ENCODE measurements around the gene MEGF10. TPM values are rescaled to one million over a fixed set of nuclear protein-coding genes. Genes with fewer than 3 reads are reported as not detected.
"Not testable (repeated sequence)": the region's sequence is repeated elsewhere in the genome, so short reads cannot be mapped to it uniquely, and the experiment has no call there.

Gene MEGF10
- polyA plus RNA-seq, 1 experiment: not detected

GRCh38 chr5:127260686-127261085 is 29.9 kb upstream of the MEGF10 start:
- no peak for DNase-seq (ENCODE audit: low read depth)
- H3K36me3 ChIP-seq (ENCODE audit: control insufficient read depth, insufficient read depth, low read length): no peaks in the 10 kb centered on the region
- TF ChIP-seq, protein P1, sequence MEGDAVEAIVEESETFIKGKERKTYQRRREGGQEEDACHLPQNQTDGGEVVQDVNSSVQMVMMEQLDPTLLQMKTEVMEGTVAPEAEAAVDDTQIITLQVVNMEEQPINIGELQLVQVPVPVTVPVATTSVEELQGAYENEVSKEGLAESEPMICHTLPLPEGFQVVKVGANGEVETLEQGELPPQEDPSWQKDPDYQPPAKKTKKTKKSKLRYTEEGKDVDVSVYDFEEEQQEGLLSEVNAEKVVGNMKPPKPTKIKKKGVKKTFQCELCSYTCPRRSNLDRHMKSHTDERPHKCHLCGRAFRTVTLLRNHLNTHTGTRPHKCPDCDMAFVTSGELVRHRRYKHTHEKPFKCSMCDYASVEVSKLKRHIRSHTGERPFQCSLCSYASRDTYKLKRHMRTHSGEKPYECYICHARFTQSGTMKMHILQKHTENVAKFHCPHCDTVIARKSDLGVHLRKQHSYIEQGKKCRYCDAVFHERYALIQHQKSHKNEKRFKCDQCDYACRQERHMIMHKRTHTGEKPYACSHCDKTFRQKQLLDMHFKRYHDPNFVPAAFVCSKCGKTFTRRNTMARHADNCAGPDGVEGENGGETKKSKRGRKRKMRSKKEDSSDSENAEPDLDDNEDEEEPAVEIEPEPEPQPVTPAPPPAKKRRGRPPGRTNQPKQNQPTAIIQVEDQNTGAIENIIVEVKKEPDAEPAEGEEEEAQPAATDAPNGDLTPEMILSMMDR (IDR thresholded peaks at IDR 0.05; ENCODE audit: insufficient read depth, low read depth, low read length): no peak
- CTCF ChIA-PET: no interaction called here
- H3K4me3 ChIP-seq (ENCODE audit: low read depth, low read length): no peak overlapping the region
- POLR2A ChIA-PET: no interaction called here
- H3K27me3 ChIP-seq (ENCODE audit: control insufficient read depth, insufficient read depth, low read length): 0 out of 2 replicates have a peak, but pooled peaks cover 1% of the 10 kb centered on the region

DNA sequence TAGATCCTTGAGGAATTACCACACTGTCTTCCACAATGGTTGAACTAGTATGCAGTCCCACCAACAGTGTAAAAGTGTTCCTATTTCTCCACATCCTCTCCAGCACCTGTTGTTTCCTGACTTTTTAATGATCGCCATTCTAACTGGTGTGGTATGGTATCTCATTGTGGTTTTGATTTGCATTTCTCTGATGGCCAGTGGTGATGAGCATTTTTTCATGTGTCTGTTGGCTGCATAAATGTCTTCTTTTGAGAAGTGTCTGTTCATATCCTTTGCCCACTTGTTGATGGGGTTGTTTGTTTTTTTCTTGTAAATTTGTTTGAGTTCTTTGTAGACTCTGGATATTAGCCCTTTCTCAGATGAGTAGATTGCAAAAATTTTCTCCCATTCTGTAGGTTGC is 25.1 kb upstream of the MEGF10 start:
- POLR2A ChIA-PET; CTCF ChIA-PET; DNase-seq (ENCODE audit: low read depth); H3K27me3 ChIP-seq (ENCODE audit: control insufficient read depth, insufficient read depth, low read length); H3K4me3 ChIP-seq (ENCODE audit: low read depth, low read length); H3K36me3 ChIP-seq (ENCODE audit: control insufficient read depth, insufficient read depth, low read length): not testable (repeated sequence)

DNA sequence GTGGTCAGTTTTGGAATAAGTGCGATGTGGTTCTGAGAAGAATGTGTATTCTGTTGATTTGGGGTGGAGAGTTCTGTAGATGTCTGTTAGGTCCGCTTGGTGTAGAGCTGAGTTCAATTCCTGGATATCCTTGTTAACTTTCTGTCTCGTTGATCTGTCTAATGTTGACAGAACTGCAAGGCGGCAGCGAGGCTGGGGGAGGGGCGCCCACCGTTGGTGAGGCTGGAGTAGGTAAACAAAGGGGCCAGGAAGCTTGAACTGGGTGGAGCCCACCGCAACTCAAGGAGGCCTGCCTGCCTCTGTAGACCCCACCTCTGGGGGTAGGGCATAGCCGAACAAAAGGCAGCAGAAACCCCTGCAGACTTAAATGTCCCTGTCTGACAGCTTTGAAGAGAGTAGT is 22.3 kb upstream of the MEGF10 start:
- DNase-seq (ENCODE audit: low read depth); CTCF ChIA-PET; H3K36me3 ChIP-seq (ENCODE audit: control insufficient read depth, insufficient read depth, low read length); H3K27me3 ChIP-seq (ENCODE audit: control insufficient read depth, insufficient read depth, low read length); H3K4me3 ChIP-seq (ENCODE audit: low read depth, low read length); POLR2A ChIA-PET: not testable (repeated sequence)

DNA sequence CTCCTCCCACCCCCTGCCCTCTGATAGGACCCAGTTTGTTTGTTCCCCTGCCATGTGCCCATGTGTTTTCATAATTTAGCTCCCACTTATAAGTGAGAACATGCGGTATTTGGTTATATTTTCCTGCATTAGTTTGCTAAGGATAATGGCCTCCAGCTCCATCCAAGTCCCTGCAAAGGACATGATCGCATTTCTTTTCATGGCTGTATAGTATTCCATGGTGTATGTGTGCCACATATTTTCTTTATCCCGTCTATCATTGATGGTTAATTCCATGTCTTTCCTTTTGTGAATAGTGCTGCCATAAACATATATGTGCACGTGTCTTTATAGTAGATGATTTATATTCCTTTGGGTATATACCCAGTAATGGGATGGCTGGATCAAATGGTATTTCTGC is 19.9 kb upstream of the MEGF10 start:
- CTCF ChIA-PET; H3K36me3 ChIP-seq (ENCODE audit: control insufficient read depth, insufficient read depth, low read length); DNase-seq (ENCODE audit: low read depth); H3K4me3 ChIP-seq (ENCODE audit: low read depth, low read length); H3K27me3 ChIP-seq (ENCODE audit: control insufficient read depth, insufficient read depth, low read length): not testable (repeated sequence)
- POLR2A ChIA-PET: interaction anchor here (0.7 kb wide), 1 partner anchor 75 kb away, joined by 3 read pairs; no protein-coding TSS in a partner anchor

DNA sequence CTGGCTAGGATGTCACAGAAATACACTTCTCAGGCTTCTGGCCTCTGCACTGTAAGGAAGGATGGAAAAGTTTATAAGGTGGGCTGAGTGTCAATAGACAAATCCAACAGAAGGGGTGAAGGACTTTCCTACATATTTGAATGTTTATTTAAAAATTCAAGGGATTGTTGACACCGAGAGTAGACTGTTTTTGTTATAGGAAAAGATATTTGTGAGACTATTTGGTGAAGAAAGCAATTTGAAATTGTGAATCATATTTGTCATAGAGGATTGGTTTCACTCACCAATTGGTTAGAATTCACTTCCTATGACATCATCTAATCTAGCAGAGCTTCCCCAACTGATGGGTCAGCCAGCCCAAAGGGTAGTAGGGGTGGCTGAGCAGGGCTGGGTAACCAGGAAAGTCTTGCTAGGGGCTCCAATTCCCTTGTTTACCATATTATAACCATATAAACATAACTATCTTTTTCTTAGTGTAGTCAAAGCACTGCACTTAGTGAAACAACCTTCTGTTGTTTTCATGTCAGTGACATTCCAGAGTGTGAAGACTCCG is 14.9 kb upstream of the MEGF10 start:
- H3K4me3 ChIP-seq (ENCODE audit: low read depth, low read length): no peak overlapping the region
- TF ChIP-seq, protein P1 (IDR thresholded peaks at IDR 0.05; ENCODE audit: insufficient read depth, low read depth, low read length): no peak
- CTCF ChIA-PET: no interaction called here
- DNase-seq (ENCODE audit: low read depth): no peak
- H3K27me3 ChIP-seq (ENCODE audit: control insufficient read depth, insufficient read depth, low read length): no peaks in the 10 kb centered on the region
- H3K36me3 ChIP-seq (ENCODE audit: control insufficient read depth, insufficient read depth, low read length): no peaks in the 10 kb centered on the region
- POLR2A ChIA-PET: no interaction called here

GRCh38 chr5:127280491-127281220 is 9.9 kb upstream of the MEGF10 start:
- DNase-seq (ENCODE audit: low read depth): no peak
- TF ChIP-seq, protein P1 (IDR thresholded peaks at IDR 0.05; ENCODE audit: insufficient read depth, low read depth, low read length): no peak
- Histone ChIP-seq H3K4me3 (ENCODE audit: low read depth, low read length) (no peak overlapping the region), H3K36me3 (ENCODE audit: control insufficient read depth, insufficient read depth, low read length) (no peaks in the 10 kb centered on the region), H3K27me3 (ENCODE audit: control insufficient read depth, insufficient read depth, low read length) (peaks cover 3% of the 10 kb centered on the region)
- CTCF ChIA-PET: no interaction called here
- POLR2A ChIA-PET: no interaction called here

DNA sequence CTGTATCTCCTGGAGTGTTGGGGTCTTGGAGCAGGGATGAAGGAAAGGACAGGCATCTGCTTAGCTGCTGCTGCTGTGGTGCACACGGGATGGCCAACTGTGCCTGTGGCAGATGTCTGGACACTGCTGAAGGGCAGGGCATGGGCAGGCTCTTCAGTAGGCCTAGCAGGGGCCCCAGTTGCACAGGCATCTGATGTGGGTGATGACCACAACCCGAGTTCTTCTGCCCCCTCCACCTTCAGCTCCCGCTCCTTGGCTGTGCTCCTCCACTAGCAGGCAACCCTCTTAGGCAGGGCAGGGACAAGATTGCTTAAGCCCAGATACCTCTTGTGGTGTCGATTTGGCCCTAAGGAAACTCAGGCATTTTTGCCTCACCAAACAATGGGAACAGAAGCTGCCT is 9.0 kb upstream of the MEGF10 start:
- H3K4me3 ChIP-seq (ENCODE audit: low read depth, low read length): no peak overlapping the region
- CTCF ChIA-PET: no interaction called here
- POLR2A ChIA-PET: no interaction called here

More for the DNA sequence above, 9.0 kb upstream of the MEGF10 start:
- TF ChIP-seq, protein P1 (IDR thresholded peaks at IDR 0.05; ENCODE audit: insufficient read depth, low read depth, low read length): no peak
- peaks cover 3% of the 10 kb centered on the region for H3K27me3 ChIP-seq (ENCODE audit: control insufficient read depth, insufficient read depth, low read length)
- no peaks in the 10 kb centered on the region for H3K36me3 ChIP-seq (ENCODE audit: control insufficient read depth, insufficient read depth, low read length)
- no peak for DNase-seq (ENCODE audit: low read depth)

Measured in BJ (cell line).